ENCODE data around the gene HLA-DRA.

Gene HLA-DRA

GRCh38 chr6:32439602-32440214 lies at the start of gene HLA-DRA:
HLA-DRA (plus strand) TSS chr6:32439887; CDS start chr6:32439951, 64 bp downstream.
- peak within 1 kb of the TSS; percentile 100 for H3K4me3 ChIP-seq (ENCODE audit: low read length)
- no peak for TF ChIP-seq ZNF274 (IDR thresholded peaks at IDR 0.05; ENCODE audit: low read depth, low read length)

- H3K4me3 ChIP-seq (ENCODE audit: low read length), result no peak overlapping the region
- no peak for TF ChIP-seq ZNF274 (IDR thresholded peaks at IDR 0.05; ENCODE audit: low read depth, low read length)
These were observed 48.2 kb upstream of the HLA-DRA start for GRCh38 chr6:32391505-32391904.

- no peak for TF ChIP-seq ZNF274 (IDR thresholded peaks at IDR 0.05; ENCODE audit: low read depth, low read length)
- H3K4me3 ChIP-seq (ENCODE audit: low read length), result no peak overlapping the region
These were observed 45.8 kb upstream of the HLA-DRA start for GRCh38 chr6:32393665-32394420.

DNA sequence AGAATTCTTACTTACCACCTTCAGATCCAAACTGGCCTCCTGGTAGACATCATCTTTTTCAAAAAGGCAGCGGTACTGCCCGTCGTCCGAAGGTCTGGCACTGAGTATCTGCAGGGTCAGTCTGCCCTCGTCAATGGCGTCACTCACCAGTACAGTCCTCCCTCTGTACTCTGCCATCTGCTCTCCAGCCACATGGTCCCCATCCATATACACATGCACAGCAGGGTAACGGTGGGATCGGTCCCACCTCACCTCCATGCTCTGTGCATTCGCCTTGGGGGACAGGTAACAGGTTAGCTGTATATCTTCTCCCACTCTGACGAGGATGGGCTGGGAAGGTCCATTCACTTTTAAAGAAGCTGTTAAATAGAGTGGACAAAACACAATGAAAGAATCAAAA lies 43.7 kb upstream of the HLA-DRA start:
- no peak for TF ChIP-seq ZNF274 (IDR thresholded peaks at IDR 0.05; ENCODE audit: low read depth, low read length)
- no peak overlapping the region for H3K4me3 ChIP-seq (ENCODE audit: low read length)

- H3K4me3 ChIP-seq (ENCODE audit: low read length), result no peak overlapping the region
- TF ChIP-seq ZNF274 (IDR thresholded peaks at IDR 0.05; ENCODE audit: low read depth, low read length), result no peak
These were observed 42.3 kb upstream of the HLA-DRA start for GRCh38 chr6:32397252-32397920.

- TF ChIP-seq ZNF274 (IDR thresholded peaks at IDR 0.05; ENCODE audit: low read depth, low read length), result no peak
- no peak overlapping the region for H3K4me3 ChIP-seq (ENCODE audit: low read length)
These were observed 38.3 kb upstream of the HLA-DRA start for GRCh38 chr6:32401284-32401963.

DNA sequence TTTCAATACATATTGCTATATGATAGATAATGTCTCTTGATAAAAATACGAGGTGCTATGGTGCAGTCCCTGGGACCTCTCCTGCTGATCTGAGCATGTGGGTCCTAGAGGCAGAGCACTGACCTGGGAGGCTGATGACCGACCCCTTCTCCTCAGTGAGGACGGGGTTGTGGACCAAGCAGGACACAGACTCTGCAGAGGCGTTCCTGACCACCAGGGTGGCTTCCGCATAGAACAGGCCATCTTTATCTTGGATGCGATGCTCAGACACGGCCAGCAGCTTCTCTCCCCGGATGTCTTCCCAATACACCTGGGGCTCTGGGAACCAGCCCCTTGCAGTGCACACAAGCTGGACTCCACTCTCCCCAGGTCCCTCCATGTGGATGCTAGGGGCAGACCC lies 36.9 kb upstream of the HLA-DRA start:
- no peak overlapping the region for H3K4me3 ChIP-seq (ENCODE audit: low read length)
- TF ChIP-seq ZNF274 (IDR thresholded peaks at IDR 0.05; ENCODE audit: low read depth, low read length), result no peak

DNA sequence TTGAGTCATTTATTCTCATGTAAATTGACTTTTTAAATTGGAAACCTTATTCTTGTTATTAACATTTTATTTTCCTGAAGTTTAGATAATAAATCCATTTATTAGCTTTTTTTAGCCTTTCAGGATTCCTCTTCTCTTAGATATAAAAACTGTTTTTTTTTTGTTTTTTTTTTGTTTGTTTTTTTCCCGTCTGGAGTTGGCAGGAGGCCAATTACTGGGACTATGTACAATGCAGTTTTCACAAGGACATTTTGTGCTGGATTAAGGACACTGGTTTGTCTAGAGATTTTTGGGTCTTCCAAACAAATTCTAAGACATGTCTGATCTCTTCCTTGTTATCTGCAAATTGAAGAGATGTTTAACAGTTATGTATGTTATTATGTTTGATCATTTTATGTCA lies 34.0 kb upstream of the HLA-DRA start:
- no peak for TF ChIP-seq ZNF274 (IDR thresholded peaks at IDR 0.05; ENCODE audit: low read depth, low read length)
- H3K4me3 ChIP-seq (ENCODE audit: low read length), result no peak overlapping the region

- TF ChIP-seq ZNF274 (IDR thresholded peaks at IDR 0.05; ENCODE audit: low read depth, low read length), result no peak
These were observed 33.5 kb upstream of the HLA-DRA start for GRCh38 chr6:32406197-32406596.

DNA sequence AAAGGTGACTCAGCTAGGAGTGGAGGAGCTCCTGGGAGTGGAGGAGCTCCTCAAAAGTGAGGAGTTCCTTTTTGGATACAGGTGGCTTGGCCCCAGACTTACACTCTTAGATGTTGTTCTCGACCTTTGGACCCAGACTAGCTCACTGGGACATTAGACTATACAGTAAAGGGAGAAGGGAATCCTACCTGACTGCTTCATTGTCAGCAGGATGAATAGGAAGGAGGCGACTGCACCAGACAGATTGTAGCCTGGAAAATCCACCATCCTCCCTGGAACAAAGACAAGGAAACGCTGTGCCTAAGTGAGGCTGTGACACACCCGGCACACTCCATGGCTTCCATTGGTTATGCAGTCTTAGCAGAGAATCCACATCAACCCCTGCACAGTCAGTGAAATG lies 32.8 kb upstream of the HLA-DRA start, which contains the start of gene BTNL2:
Gene BTNL2, minus strand, starts transcription at position 325 of the 400 bp plus-strand sequence. Its CDS starts 58 bp downstream, at position 267.
- TF ChIP-seq ZNF274 (IDR thresholded peaks at IDR 0.05; ENCODE audit: low read depth, low read length), result no peak
- H3K4me3 ChIP-seq (ENCODE audit: low read length), result no peak within 1 kb of the TSS

More at GRCh38 chr6:32406197-32406596, 33.5 kb upstream of the HLA-DRA start:
- H3K4me3 ChIP-seq (ENCODE audit: low read length), result no peak overlapping the region

- H3K4me3 ChIP-seq (ENCODE audit: low read length), result no peak overlapping the region
- no peak for TF ChIP-seq ZNF274 (IDR thresholded peaks at IDR 0.05; ENCODE audit: low read depth, low read length)
These were observed 28.8 kb upstream of the HLA-DRA start for GRCh38 chr6:32410906-32411305.

GRCh38 chr6:32411566-32412327 lies 27.9 kb upstream of the HLA-DRA start:
- no peak for TF ChIP-seq ZNF274 (IDR thresholded peaks at IDR 0.05; ENCODE audit: low read depth, low read length)
- no peak overlapping the region for H3K4me3 ChIP-seq (ENCODE audit: low read length)

- no peak for TF ChIP-seq ZNF274 (IDR thresholded peaks at IDR 0.05; ENCODE audit: low read depth, low read length)
- H3K4me3 ChIP-seq (ENCODE audit: low read length), result no peak overlapping the region
These were observed 26.1 kb upstream of the HLA-DRA start for GRCh38 chr6:32413427-32414047.
